GM21717 (cell line): ENCODE data around the gene ENPEP.

ENCODE experiments used
- ATAC-seq: cut with Tn5 transposase; IDR thresholded peaks from one replicate; pipeline ENCODE4 v1.9.1; 2021; ENCODE audit warnings: mild to moderate bottlenecking, moderate library complexity; ENCODE audit not compliant: unreplicated experiment

ENPEP gene

GRCh38 chr4:110596431-110596830, 120.5 kb downstream of the ENPEP start:
- no peak for ATAC-seq

- no peak for ATAC-seq
Observed at GRCh38 chr4:110597582-110597981, 121.6 kb downstream of the ENPEP start.

GRCh38 chr4:110602061-110602460, 126.1 kb downstream of the ENPEP start:
- ATAC-seq, result no peak

- ATAC-seq, result no peak
Observed at GRCh38 chr4:110605077-110605476, 129.1 kb downstream of the ENPEP start.

GRCh38 chr4:110609044-110609750, 133.2 kb downstream of the ENPEP start:
- ATAC-seq, result no peak

- ATAC-seq, result no peak
Observed at GRCh38 chr4:110610620-110610939, 134.6 kb downstream of the ENPEP start.

GRCh38 chr4:110610940-110611831, 135.2 kb downstream of the ENPEP start:
- no peak for ATAC-seq

GRCh38 chr4:110611968-110612447, 136.1 kb downstream of the ENPEP start:
- no peak for ATAC-seq

GRCh38 chr4:110612631-110613269, 136.8 kb downstream of the ENPEP start:
- no peak for ATAC-seq

- no peak for ATAC-seq
Observed at GRCh38 chr4:110613745-110614144, 137.8 kb downstream of the ENPEP start.

GRCh38 chr4:110614173-110614963, 138.4 kb downstream of the ENPEP start:
- ATAC-seq, result no peak
